SK-N-SH treated with all-trans-retinoic acid at 6 μM for 48 hours (cell line): Measurements from ENCODE around the gene HSD17B8.

ENCODE experiments used
- ATAC-seq: fragments of 200-7000 bp; cut with Tn5 transposase; 3 replicates; pipeline ENCODE4 v1.9.1; 2020; ENCODE audit warnings: mild to moderate bottlenecking, moderate library complexity
- ARNTL ChIP-seq: fragments of 450-650 bp; formaldehyde crosslinking; IDR thresholded peaks from 2 replicates; pipeline ENCODE4 v1.5.0; 2020; ENCODE audit warnings: low read depth, mild to moderate bottlenecking, moderate library complexity, borderline replicate concordance
- BACH2 ChIP-seq: fragments of 250-450 bp; sonication (Bioruptor Pico); IDR thresholded peaks from 2 replicates; pipeline ENCODE4 v1.9.0; 2021; ENCODE audit warnings: mild to moderate bottlenecking, borderline replicate concordance
- CSDC2 ChIP-seq: fragments of 250-450 bp; sonication (Bioruptor Pico); IDR thresholded peaks from 2 replicates; pipeline ENCODE4 v1.5.0; 2020; ENCODE audit warnings: mild to moderate bottlenecking, moderate library complexity
- ESRRG ChIP-seq: fragments of 250-450 bp; sonication (Bioruptor Pico); IDR thresholded peaks from 2 replicates; pipeline ENCODE4 v1.6.1; 2021; ENCODE audit warnings: mild to moderate bottlenecking
- GLIS3 ChIP-seq: fragments of 250-450 bp; sonication (Bioruptor Pico); IDR thresholded peaks from 2 replicates; pipeline ENCODE4 v1.5.0; 2020; ENCODE audit warnings: mild to moderate bottlenecking, moderate library complexity
- PPARA ChIP-seq: fragments of 250-450 bp; sonication (Bioruptor Pico); IDR thresholded peaks from 2 replicates; pipeline ENCODE4 v1.5.0; 2020; ENCODE audit warnings: mild to moderate bottlenecking, borderline replicate concordance
- RARB ChIP-seq: fragments of 250-450 bp; sonication (Bioruptor Pico); IDR thresholded peaks from 2 replicates; pipeline ENCODE4 v1.8.0; 2021; ENCODE audit warnings: mild to moderate bottlenecking, moderate library complexity
- SNAI2 ChIP-seq: fragments of 250-450 bp; sonication (Bioruptor Pico); IDR thresholded peaks from 2 replicates; pipeline ENCODE4 v1.5.0; 2020; ENCODE audit warnings: mild to moderate bottlenecking, moderate library complexity
- TCF4 ChIP-seq: fragments of 250-450 bp; sonication (Bioruptor Pico); IDR thresholded peaks from 2 replicates; pipeline ENCODE4 v1.8.0; 2021; ENCODE audit warnings: mild to moderate bottlenecking, moderate library complexity, borderline replicate concordance
- TSHZ2 ChIP-seq: fragments of 250-450 bp; sonication (Bioruptor Pico); IDR thresholded peaks from 2 replicates; pipeline ENCODE4 v1.5.0; 2020; ENCODE audit warnings: mild to moderate bottlenecking, moderate library complexity
- ZFP3 ChIP-seq: fragments of 250-450 bp; sonication (Bioruptor Pico); IDR thresholded peaks from 2 replicates; pipeline ENCODE4 v1.5.0; 2020; ENCODE audit warnings: mild to moderate bottlenecking, moderate library complexity
- ZNF565 ChIP-seq: fragments of 450-650 bp; formaldehyde crosslinking; conservative IDR thresholded peaks from 2 replicates; pipeline ENCODE4 v1.5.0; 2020; ENCODE audit warnings: low read depth, mild to moderate bottlenecking, moderate library complexity
- ZNF70 ChIP-seq: fragments of 450-650 bp; formaldehyde crosslinking; IDR thresholded peaks from 2 replicates; pipeline ENCODE4 v1.5.0; 2020; ENCODE audit warnings: mild to moderate bottlenecking, moderate library complexity
- ZNF8 ChIP-seq: fragments of 450-650 bp; formaldehyde crosslinking; IDR thresholded peaks from 2 replicates; pipeline ENCODE4 v1.5.0; 2020; ENCODE audit warnings: mild to moderate bottlenecking, moderate library complexity
- TF ChIP-seq, protein P1 (sequence below): fragments of 250-450 bp; sonication (Bioruptor Pico); IDR thresholded peaks from 2 replicates; pipeline ENCODE4 v1.5.1; 2020; ENCODE audit warnings: low read depth, mild to moderate bottlenecking, moderate library complexity
- TF ChIP-seq, protein P2 (sequence below): fragments of 250-450 bp; sonication (Bioruptor Pico); IDR thresholded peaks from 2 replicates; pipeline ENCODE4 v1.8.0; 2020; ENCODE audit warnings: mild to moderate bottlenecking, moderate library complexity, borderline replicate concordance
- TF ChIP-seq, protein P3 (sequence below): fragments of 250-450 bp; sonication (Bioruptor Pico); IDR thresholded peaks from 2 replicates; pipeline ENCODE4 v1.5.1; 2021; ENCODE audit warnings: mild to moderate bottlenecking, moderate library complexity

The HSD17B8 gene

GRCh38 chr6:33198853-33199436 lies 5.5 kb upstream of the HSD17B8 start:
- TF ChIP-seq ZNF70 (CRISPR knock-in tag) (no peak), TSHZ2 (CRISPR knock-in tag) (no peak), PPARA (no peak), CSDC2 (no peak), TCF4 (no peak), ARNTL (CRISPR knock-in tag) (no peak), BACH2 (no peak), ESRRG (CRISPR knock-in tag) (no peak), GLIS3 (no peak), RARB (no peak)
- TF ChIP-seq, protein P1, sequence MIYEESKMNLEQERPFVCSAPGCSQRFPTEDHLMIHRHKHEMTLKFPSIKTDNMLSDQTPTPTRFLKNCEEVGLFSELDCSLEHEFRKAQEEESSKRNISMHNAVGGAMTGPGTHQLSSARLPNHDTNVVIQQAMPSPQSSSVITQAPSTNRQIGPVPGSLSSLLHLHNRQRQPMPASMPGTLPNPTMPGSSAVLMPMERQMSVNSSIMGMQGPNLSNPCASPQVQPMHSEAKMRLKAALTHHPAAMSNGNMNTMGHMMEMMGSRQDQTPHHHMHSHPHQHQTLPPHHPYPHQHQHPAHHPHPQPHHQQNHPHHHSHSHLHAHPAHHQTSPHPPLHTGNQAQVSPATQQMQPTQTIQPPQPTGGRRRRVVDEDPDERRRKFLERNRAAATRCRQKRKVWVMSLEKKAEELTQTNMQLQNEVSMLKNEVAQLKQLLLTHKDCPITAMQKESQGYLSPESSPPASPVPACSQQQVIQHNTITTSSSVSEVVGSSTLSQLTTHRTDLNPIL (CRISPR knock-in tag): no peak
- TF ChIP-seq, protein P2, sequence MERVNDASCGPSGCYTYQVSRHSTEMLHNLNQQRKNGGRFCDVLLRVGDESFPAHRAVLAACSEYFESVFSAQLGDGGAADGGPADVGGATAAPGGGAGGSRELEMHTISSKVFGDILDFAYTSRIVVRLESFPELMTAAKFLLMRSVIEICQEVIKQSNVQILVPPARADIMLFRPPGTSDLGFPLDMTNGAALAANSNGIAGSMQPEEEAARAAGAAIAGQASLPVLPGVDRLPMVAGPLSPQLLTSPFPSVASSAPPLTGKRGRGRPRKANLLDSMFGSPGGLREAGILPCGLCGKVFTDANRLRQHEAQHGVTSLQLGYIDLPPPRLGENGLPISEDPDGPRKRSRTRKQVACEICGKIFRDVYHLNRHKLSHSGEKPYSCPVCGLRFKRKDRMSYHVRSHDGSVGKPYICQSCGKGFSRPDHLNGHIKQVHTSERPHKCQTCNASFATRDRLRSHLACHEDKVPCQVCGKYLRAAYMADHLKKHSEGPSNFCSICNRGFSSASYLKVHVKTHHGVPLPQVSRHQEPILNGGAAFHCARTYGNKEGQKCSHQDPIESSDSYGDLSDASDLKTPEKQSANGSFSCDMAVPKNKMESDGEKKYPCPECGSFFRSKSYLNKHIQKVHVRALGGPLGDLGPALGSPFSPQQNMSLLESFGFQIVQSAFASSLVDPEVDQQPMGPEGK (CRISPR knock-in tag): no peak
- no peak for ATAC-seq

DNA sequence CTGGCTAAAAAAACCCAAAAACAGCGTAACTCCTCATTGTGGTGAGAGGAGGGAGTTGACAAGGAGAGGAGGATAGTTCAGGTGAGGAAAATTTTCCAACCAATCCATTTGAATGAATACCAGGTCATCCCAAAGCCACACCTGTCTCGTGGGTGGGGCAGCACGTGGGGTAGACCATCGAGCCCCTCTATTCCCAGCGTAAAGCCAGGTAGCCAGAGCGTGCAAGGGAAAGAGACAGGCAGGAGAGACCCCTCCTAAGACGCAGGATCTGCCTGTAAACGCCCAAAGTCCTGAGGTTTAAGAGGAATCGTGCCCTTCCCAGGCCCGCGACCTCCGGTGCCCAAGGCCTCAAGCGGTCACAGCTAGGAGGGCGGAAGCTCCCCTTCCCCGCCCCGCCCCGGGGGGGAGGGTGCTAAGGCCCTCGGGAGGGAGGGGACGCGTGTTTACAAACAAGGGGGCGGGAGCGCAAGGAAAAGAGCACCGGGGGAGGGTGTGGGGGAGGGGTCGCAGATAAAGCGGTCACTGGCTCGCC lies 4.7 kb upstream of the HSD17B8 start:
- peak; percentile 14 for ATAC-seq
- TF ChIP-seq, protein P3, sequence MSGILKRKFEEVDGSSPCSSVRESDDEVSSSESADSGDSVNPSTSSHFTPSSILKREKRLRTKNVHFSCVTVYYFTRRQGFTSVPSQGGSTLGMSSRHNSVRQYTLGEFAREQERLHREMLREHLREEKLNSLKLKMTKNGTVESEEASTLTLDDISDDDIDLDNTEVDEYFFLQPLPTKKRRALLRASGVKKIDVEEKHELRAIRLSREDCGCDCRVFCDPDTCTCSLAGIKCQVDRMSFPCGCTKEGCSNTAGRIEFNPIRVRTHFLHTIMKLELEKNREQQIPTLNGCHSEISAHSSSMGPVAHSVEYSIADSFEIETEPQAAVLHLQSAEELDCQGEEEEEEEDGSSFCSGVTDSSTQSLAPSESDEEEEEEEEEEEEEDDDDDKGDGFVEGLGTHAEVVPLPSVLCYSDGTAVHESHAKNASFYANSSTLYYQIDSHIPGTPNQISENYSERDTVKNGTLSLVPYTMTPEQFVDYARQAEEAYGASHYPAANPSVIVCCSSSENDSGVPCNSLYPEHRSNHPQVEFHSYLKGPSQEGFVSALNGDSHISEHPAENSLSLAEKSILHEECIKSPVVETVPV (CRISPR knock-in tag): no peak
- no peak for TF ChIP-seq ZNF565 (CRISPR knock-in tag)
- TF ChIP-seq ARNTL (CRISPR knock-in tag): no peak
- no peak for TF ChIP-seq TSHZ2 (CRISPR knock-in tag)
- no peak for TF ChIP-seq SNAI2 (CRISPR knock-in tag)
- no peak for TF ChIP-seq ZNF8
- no peak for TF ChIP-seq ZFP3
- TF ChIP-seq, protein P1 (CRISPR knock-in tag): no peak
- no peak for TF ChIP-seq TCF4
- TF ChIP-seq ZNF70 (CRISPR knock-in tag): no peak
- no peak for TF ChIP-seq RARB
- TF ChIP-seq, all 23 proteins: peak for 0
